ENCODE measurements around the gene ZNF385A. TPM values are rescaled to one million over a fixed set of nuclear protein-coding genes. Genes with fewer than 3 reads are reported as not detected.
A peak's percentile ranks its signal among the peaks of the same experiment; 100 is the strongest.

ZNF385A gene
- total and polyA plus RNA-seq, 2 donors (not counting 3 experiments of a cell fraction or from before 2014, with no cell fraction given): 1.6 to 7.9 TPM

DNA sequence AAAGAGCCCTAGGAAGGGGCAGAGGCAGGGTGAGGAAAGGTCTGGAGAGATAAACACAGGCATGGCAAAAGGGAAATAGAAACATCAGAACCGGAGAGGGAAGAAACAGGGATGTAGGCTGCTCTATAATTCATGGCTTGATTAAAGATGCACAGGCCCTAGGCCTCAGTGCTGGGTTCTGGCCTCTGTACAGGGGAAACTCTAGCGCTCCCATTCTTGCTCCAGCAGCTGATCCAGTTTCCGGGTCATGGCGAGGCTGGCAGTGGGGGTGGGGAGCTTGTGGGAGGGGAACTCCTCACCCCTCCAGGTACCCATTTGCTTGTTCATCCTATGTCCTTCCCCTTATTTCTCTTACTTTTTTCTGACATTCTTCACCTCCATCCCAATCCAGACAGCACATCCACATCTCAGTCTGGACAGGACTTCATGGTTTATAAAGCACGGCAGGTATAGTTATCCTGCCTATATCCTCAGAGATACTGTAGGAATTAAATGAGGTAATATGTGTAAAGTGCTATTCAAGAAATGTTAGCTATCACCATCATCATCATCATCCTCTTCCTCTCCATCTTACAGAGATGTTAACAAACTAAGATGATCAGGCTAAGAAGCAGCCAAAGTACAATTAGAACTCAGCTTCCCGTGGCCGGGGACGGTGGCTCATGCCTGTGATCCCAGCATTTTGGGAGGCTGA is 12.3 kb downstream of the ZNF385A start:
- Histone ChIP-seq H4K20me1 (replicated peaks; ENCODE audit: control insufficient read depth, extremely low read depth, insufficient read depth, low read length) (no peaks in the 10 kb centered on the region), H3K79me2 (ENCODE audit: control insufficient read depth, insufficient read depth, low read length) (no peaks in the 10 kb centered on the region), H3K4me1 (ENCODE audit: control insufficient read depth, extremely low read depth, insufficient read depth, low read length) (peaks cover 33% of the 10 kb centered on the region), H3K4me2 (ENCODE audit: insufficient read depth, low read length) (no peak overlapping the region), H3K9me1 (replicated peaks; ENCODE audit: control insufficient read depth, extremely low read depth, insufficient read depth, low read length) (no peaks in the 10 kb centered on the region), H3K9ac (replicated peaks; ENCODE audit: extremely low read depth, insufficient read depth, low read length) (no peak overlapping the region), H3K27me3 (ENCODE audit: control insufficient read depth in 2 of 2, insufficient read depth in 2 of 2, low read length in 2 of 2) (no peaks in the 10 kb centered on the region), H2AFZ (ENCODE audit: low read depth, low read length) (peak overlapping the region; percentile 6), H3K27ac (ENCODE audit: insufficient read depth, low read depth, low read length) (no peak overlapping the region), H3K9me3 (replicated peaks; ENCODE audit: control insufficient read depth, insufficient read depth, low read length) (no peaks in the 10 kb centered on the region), H3K4me3 (replicated peaks in 1 of 3; ENCODE audit: insufficient read depth in 1 of 3, low read depth in 1 of 3, low read length in 3 of 3) (no peak overlapping the region), H3K36me3 (ENCODE audit: control insufficient read depth in 2 of 2, extremely low read depth in 1 of 2, insufficient read depth in 2 of 2, low read length in 2 of 2) (no peaks in the 10 kb centered on the region)
- ChIA-PET CTCF (interaction anchor here (1.1 to 2.9 kb wide), 3 partner anchors 8 to 67 kb away, joined by 4 to 142 read pairs (median 5); no protein-coding TSS in a partner anchor), POLR2A (no interaction called here)
- DNase-seq (ENCODE audit: low read depth, low spot score) (no peak), FAIRE-seq (no peak)
- intact Hi-C loops (cut with micrococcal nuclease) (no loop called here), dilution Hi-C loops (cut with MboI; ENCODE audit: extremely low pct_ligation_motif_present, low sequenced_read_pairs) (no loop called here)
- TF ChIP-seq EZH2 (IDR thresholded peaks at IDR 0.05; ENCODE audit: borderline replicate concordance, low read depth, low read length, severe bottlenecking) (no peak), GATA2 (IDR thresholded peaks at IDR 0.05; ENCODE audit: insufficient read depth, insufficient read length, low read depth, low read length) (no peak), MYC (IDR thresholded peaks at IDR 0.05; ENCODE audit: low read depth, low read length) (no peak), JUN (IDR thresholded peaks at IDR 0.05; ENCODE audit: borderline replicate concordance, insufficient read depth, insufficient read length, low read depth) (no peak), POLR2A (IDR thresholded peaks at IDR 0.05; ENCODE audit: low read depth, low read length) (no peak), FOS (IDR thresholded peaks at IDR 0.05; ENCODE audit: borderline replicate concordance, insufficient read depth, low read length) (no peak), POLR2AphosphoS5 (IDR thresholded peaks at IDR 0.05; ENCODE audit: insufficient read depth, low read depth, low read length) (no peak)
- TF ChIP-seq, protein P1, sequence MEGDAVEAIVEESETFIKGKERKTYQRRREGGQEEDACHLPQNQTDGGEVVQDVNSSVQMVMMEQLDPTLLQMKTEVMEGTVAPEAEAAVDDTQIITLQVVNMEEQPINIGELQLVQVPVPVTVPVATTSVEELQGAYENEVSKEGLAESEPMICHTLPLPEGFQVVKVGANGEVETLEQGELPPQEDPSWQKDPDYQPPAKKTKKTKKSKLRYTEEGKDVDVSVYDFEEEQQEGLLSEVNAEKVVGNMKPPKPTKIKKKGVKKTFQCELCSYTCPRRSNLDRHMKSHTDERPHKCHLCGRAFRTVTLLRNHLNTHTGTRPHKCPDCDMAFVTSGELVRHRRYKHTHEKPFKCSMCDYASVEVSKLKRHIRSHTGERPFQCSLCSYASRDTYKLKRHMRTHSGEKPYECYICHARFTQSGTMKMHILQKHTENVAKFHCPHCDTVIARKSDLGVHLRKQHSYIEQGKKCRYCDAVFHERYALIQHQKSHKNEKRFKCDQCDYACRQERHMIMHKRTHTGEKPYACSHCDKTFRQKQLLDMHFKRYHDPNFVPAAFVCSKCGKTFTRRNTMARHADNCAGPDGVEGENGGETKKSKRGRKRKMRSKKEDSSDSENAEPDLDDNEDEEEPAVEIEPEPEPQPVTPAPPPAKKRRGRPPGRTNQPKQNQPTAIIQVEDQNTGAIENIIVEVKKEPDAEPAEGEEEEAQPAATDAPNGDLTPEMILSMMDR (IDR thresholded peaks at IDR 0.05; ENCODE audit: extremely low read depth in 1 of 2, insufficient read depth in 1 of 2, low read depth in 1 of 2, low read length in 2 of 2): no peak
- TF ChIP-seq, protein P2, sequence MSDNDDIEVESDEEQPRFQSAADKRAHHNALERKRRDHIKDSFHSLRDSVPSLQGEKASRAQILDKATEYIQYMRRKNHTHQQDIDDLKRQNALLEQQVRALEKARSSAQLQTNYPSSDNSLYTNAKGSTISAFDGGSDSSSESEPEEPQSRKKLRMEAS (IDR thresholded peaks at IDR 0.05; ENCODE audit: insufficient read depth, insufficient read length): no peak
- no TSS peak for BruUV-seq (replicated peaks)

All from endothelial cell of umbilical vein (primary cell).